PC-9 (cell line): ENCODE measurements around the gene MRPS34. TPM values are rescaled to one million over a fixed set of nuclear protein-coding genes. Genes with fewer than 3 reads are reported as not detected.

Experiments
- BruUV-seq: library from RNA; stranded (reverse); fragments of 400-500 nt; replicated peaks from 2 replicates; lab custom pipeline; 2021; lab: Mats Ljungman, UMichigan
- CTCF ChIA-PET: fragments of 300-600 bp; sonication (Branson Sonifier 250); formaldehyde crosslinking; loops from one replicate; lab custom pipeline; 2022; ENCODE audit warnings: antibody characterized with exemption; lab: Charles Lee
- POLR2A ChIA-PET: fragments of 300-600 bp; sonication (Branson Sonifier 250); formaldehyde crosslinking; loops from one replicate; lab custom pipeline; 2022; ENCODE audit warnings: antibody characterized with exemption; ENCODE audit not compliant: unreplicated experiment; lab: Charles Lee
- DNase-seq, 2 experiments: peaks; one replicate each; pipeline versions ENCODE4 v3.0.0 to v3.0.0-alpha.2; 2015 to 2022; ENCODE audit warnings: mixed read lengths in 1 of 2
- H2AFZ ChIP-seq: fragments of 200-600 bp; sonication (generic); 2 replicates; pipeline ENCODE4 v1.8.1; 2017; ENCODE audit warnings: antibody characterized with exemption
- H3F3A ChIP-seq: fragments of 200-600 bp; sonication (generic); 2 replicates; pipeline ENCODE4 v1.8.1; 2017; ENCODE audit warnings: antibody characterized with exemption, mild to moderate bottlenecking, low read depth; ENCODE audit not compliant: insufficient read depth
- H3K27ac ChIP-seq: fragments of 200-600 bp; sonication (generic); 2 replicates; pipeline ENCODE4 v1.6.1; 2016; ENCODE audit warnings: mixed run types
- H3K27me3 ChIP-seq: fragments of 200-600 bp; sonication (generic); 2 replicates; pipeline ENCODE4 v1.6.1; 2016; ENCODE audit warnings: low read depth, mixed run types; ENCODE audit not compliant: insufficient read depth
- H3K36me3 ChIP-seq: fragments of 200-600 bp; sonication (generic); 2 replicates; pipeline ENCODE4 v1.6.1; 2016; ENCODE audit warnings: low read depth, mixed run types
- H3K4me1 ChIP-seq: fragments of 200-600 bp; sonication (generic); replicated peaks from 2 replicates; pipeline ENCODE4 v1.6.1; 2016; ENCODE audit warnings: mixed run types; ENCODE audit not compliant: insufficient read depth
- H3K4me2 ChIP-seq: fragments of 200-600 bp; sonication (generic); 2 replicates; pipeline ENCODE4 v1.6.1; 2017; ENCODE audit warnings: mixed run types
- H3K4me3 ChIP-seq: fragments of 200-600 bp; sonication (generic); 2 replicates; pipeline ENCODE4 v1.6.1; 2016; ENCODE audit warnings: mixed run types
- H3K79me2 ChIP-seq: fragments of 200-600 bp; sonication (generic); 2 replicates; pipeline ENCODE4 v1.6.1; 2017; ENCODE audit warnings: low read depth, mixed run types
- H3K9me2 ChIP-seq: fragments of 200-600 bp; sonication (generic); 2 replicates; pipeline ENCODE4 v1.8.1; 2017; ENCODE audit warnings: mild to moderate bottlenecking; ENCODE audit not compliant: insufficient read depth
- H3K9me3 ChIP-seq: fragments of 200-600 bp; sonication (generic); 2 replicates; pipeline ENCODE4 v1.8.1; 2016; ENCODE audit warnings: low read depth; ENCODE audit not compliant: insufficient read depth
- H4K20me1 ChIP-seq: fragments of 200-600 bp; sonication (generic); 2 replicates; pipeline ENCODE4 v1.8.1; 2017; ENCODE audit not compliant: insufficient read depth
- CTCF ChIP-seq: fragments of 200-600 bp; sonication (generic); conservative IDR thresholded peaks from 2 replicates; pipeline ENCODE4 v1.6.1; 2017; ENCODE audit warnings: mixed run types, antibody characterized with exemption, mild to moderate bottlenecking, moderate library complexity
- EZH2 ChIP-seq: fragments of 200-600 bp; sonication (generic); IDR thresholded peaks from 2 replicates; pipeline ENCODE4 v1.8.0; 2017; ENCODE audit warnings: antibody characterized with exemption, low read depth
- intact Hi-C: fragments of 100-400 bp; cut with micrococcal nuclease; formaldehyde crosslinking; loops from one replicate; pipeline ENCODE4 v1.10.0; 2022; ENCODE audit not compliant: unreplicated experiment
- total RNA-seq: library from RNA; stranded (reverse); gene quantifications from 2 replicates; pipeline ENCODE4 v1.2.3, GENCODE V29; 2021

MRPS34 gene
- total RNA-seq, 1 experiment from 2014 or later: 201 TPM

- no peaks in the 10 kb centered on the region for H3F3A ChIP-seq
- intact Hi-C loops: no loop called here
- H3K9me2 ChIP-seq: no peaks in the 10 kb centered on the region
- no peak overlapping the region for H3K4me2 ChIP-seq
- H4K20me1 ChIP-seq: no peaks in the 10 kb centered on the region
- BruUV-seq: no TSS peak
- no peaks in the 10 kb centered on the region for H3K9me3 ChIP-seq
- H3K4me1 ChIP-seq: no peaks in the 10 kb centered on the region
- POLR2A ChIA-PET: no interaction called here
- TF ChIP-seq EZH2 (no peak), CTCF (no peak)
- DNase-seq: no peak
- no peaks in the 10 kb centered on the region for H3K79me2 ChIP-seq
- no peaks in the 10 kb centered on the region for H3K27me3 ChIP-seq
- CTCF ChIA-PET: no interaction called here
- no peak overlapping the region for H3K27ac ChIP-seq
- no peak overlapping the region for H3K4me3 ChIP-seq
- no peaks in the 10 kb centered on the region for H3K36me3 ChIP-seq
- H2AFZ ChIP-seq: no peak overlapping the region
Observed at GRCh38 chr16:1762196-1762878, 10.6 kb downstream of the MRPS34 start.

GRCh38 chr16:1761751-1762150, 11.2 kb downstream of the MRPS34 start:
- Histone ChIP-seq H3K4me1 (no peaks in the 10 kb centered on the region), H4K20me1 (no peaks in the 10 kb centered on the region), H3K27ac (no peak overlapping the region), H3K9me2 (no peaks in the 10 kb centered on the region), H3K36me3 (no peaks in the 10 kb centered on the region; the same call in 1 of the 2 replicates), H3K9me3 (no peaks in the 10 kb centered on the region), H3K79me2 (no peaks in the 10 kb centered on the region), H2AFZ (no peak overlapping the region), H3K27me3 (no peaks in the 10 kb centered on the region), H3K4me2 (no peak overlapping the region), H3K4me3 (no peak overlapping the region), H3F3A (no peaks in the 10 kb centered on the region)
- TF ChIP-seq CTCF (no peak), EZH2 (no peak)
- BruUV-seq: no TSS peak
- intact Hi-C loops: no loop called here
- CTCF ChIA-PET: no interaction called here
- POLR2A ChIA-PET: no interaction called here
- DNase-seq: no peak

DNA sequence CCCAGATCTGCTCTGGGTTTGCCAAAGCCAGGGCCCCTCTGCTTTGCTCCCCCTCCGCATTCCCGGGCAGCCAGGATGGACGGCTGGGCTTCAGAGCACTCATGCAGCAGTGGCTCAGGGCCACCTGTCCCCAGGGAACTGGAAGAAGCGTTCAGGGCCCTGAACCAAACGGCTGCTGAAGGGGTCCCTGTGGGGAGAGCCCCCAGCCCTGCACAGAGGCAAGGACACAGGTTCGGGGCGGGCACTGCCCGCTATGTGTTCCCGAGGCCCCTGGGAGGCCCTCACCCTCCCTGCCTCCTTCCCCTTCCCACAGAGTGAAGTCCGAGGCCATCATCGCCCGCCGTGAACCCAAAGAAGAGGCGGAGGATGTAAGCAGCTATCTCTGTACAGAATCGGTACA, 12.0 kb downstream of the MRPS34 start:
- no peaks in the 10 kb centered on the region; the same call in 1 of the 2 replicates for H3K36me3 ChIP-seq
- ChIA-PET CTCF (no interaction called here), POLR2A (no interaction called here)
- H3K27me3 ChIP-seq: no peaks in the 10 kb centered on the region
- H3K4me1 ChIP-seq: no peaks in the 10 kb centered on the region
- no peaks in the 10 kb centered on the region for H3K9me3 ChIP-seq
- H3K27ac ChIP-seq: no peak overlapping the region
- H3F3A ChIP-seq: no peaks in the 10 kb centered on the region; the same call in 1 of the 2 replicates
- no peak overlapping the region for H3K4me2 ChIP-seq
- H4K20me1 ChIP-seq: no peaks in the 10 kb centered on the region
- TF ChIP-seq EZH2 (no peak), CTCF (no peak)
- DNase-seq: no peak
- no peaks in the 10 kb centered on the region for H3K79me2 ChIP-seq
- H2AFZ ChIP-seq: no peak overlapping the region
- no peak overlapping the region for H3K4me3 ChIP-seq
- intact Hi-C loops: no loop called here
- no peaks in the 10 kb centered on the region for H3K9me2 ChIP-seq
- no TSS peak for BruUV-seq
